ENCODE data around the gene FRA10AC1. TPM values are rescaled to one million over a fixed set of nuclear protein-coding genes. Genes with fewer than 3 reads are reported as not detected.

Gene FRA10AC1
- total RNA-seq, 1 experiment from 2014 or later: 21.6 TPM

- intact Hi-C loops (cut with micrococcal nuclease; ENCODE audit: unreplicated experiment): no loop called here
- TF ChIP-seq EZH2 (IDR thresholded peaks at IDR 0.05; ENCODE audit: borderline replicate concordance, low read depth, low read length, poor library complexity, severe bottlenecking): no peak
- TF ChIP-seq CTCF (conservative IDR thresholded peaks at IDR 0.05; ENCODE audit: low read depth, low read length): no peak
- BruUV-seq (replicated peaks): no TSS peak
- H3K9me3 ChIP-seq (ENCODE audit: low read depth, low read length, poor library complexity, severe bottlenecking): no peaks in the 10 kb centered on the region
- DNase-seq (ENCODE audit: low spot score): no peak
- H3K4me3 ChIP-seq (ENCODE audit: low read depth, low read length, poor library complexity, severe bottlenecking): no peak overlapping the region
- H3K4me1 ChIP-seq (ENCODE audit: insufficient read depth, low read length, poor library complexity, severe bottlenecking): no peaks in the 10 kb centered on the region
- H3K27me3 ChIP-seq (replicated peaks; ENCODE audit: insufficient read depth, low read depth, low read length, poor library complexity): no peaks in the 10 kb centered on the region
- peaks cover 36% of the 10 kb centered on the region for H3K36me3 ChIP-seq (ENCODE audit: insufficient read depth, low read length, poor library complexity, severe bottlenecking)
- H3K27ac ChIP-seq (ENCODE audit: low read depth, low read length, poor library complexity, severe bottlenecking): no peak overlapping the region
- ChIA-PET POLR2A (ENCODE audit: low non-redundant PET) (no interaction called here), CTCF (no interaction called here)
Observed at GRCh38 chr10:93673791-93674190, 28.6 kb downstream of the FRA10AC1 start.

GRCh38 chr10:93672890-93673289 lies 29.5 kb downstream of the FRA10AC1 start:
- Histone ChIP-seq H3K36me3 (ENCODE audit: insufficient read depth, low read length, poor library complexity, severe bottlenecking) (peaks cover 39% of the 10 kb centered on the region), H3K4me3 (ENCODE audit: low read depth, low read length, poor library complexity, severe bottlenecking) (no peak overlapping the region), H3K27me3 (replicated peaks; ENCODE audit: insufficient read depth, low read depth, low read length, poor library complexity) (no peaks in the 10 kb centered on the region), H3K27ac (ENCODE audit: low read depth, low read length, poor library complexity, severe bottlenecking) (no peak overlapping the region), H3K4me1 (ENCODE audit: insufficient read depth, low read length, poor library complexity, severe bottlenecking) (no peaks in the 10 kb centered on the region), H3K9me3 (ENCODE audit: low read depth, low read length, poor library complexity, severe bottlenecking) (no peaks in the 10 kb centered on the region)
- ChIA-PET POLR2A (ENCODE audit: low non-redundant PET) (no interaction called here), CTCF (no interaction called here)
- intact Hi-C loops (cut with micrococcal nuclease; ENCODE audit: unreplicated experiment): no loop called here
- no peak for TF ChIP-seq CTCF (conservative IDR thresholded peaks at IDR 0.05; ENCODE audit: low read depth, low read length)
- no peak for TF ChIP-seq EZH2 (IDR thresholded peaks at IDR 0.05; ENCODE audit: borderline replicate concordance, low read depth, low read length, poor library complexity, severe bottlenecking)
- no TSS peak for BruUV-seq (replicated peaks)
- DNase-seq (ENCODE audit: low spot score): no peak

- ChIA-PET POLR2A (ENCODE audit: low non-redundant PET) (no interaction called here), CTCF (no interaction called here)
- Histone ChIP-seq H3K4me1 (ENCODE audit: insufficient read depth, low read length, poor library complexity, severe bottlenecking) (no peaks in the 10 kb centered on the region), H3K4me3 (ENCODE audit: low read depth, low read length, poor library complexity, severe bottlenecking) (no peak overlapping the region), H3K27me3 (replicated peaks; ENCODE audit: insufficient read depth, low read depth, low read length, poor library complexity) (no peaks in the 10 kb centered on the region), H3K9me3 (ENCODE audit: low read depth, low read length, poor library complexity, severe bottlenecking) (no peaks in the 10 kb centered on the region), H3K27ac (ENCODE audit: low read depth, low read length, poor library complexity, severe bottlenecking) (no peak overlapping the region), H3K36me3 (ENCODE audit: insufficient read depth, low read length, poor library complexity, severe bottlenecking) (peaks cover 39% of the 10 kb centered on the region)
- no peak for DNase-seq (ENCODE audit: low spot score)
- intact Hi-C loops (cut with micrococcal nuclease; ENCODE audit: unreplicated experiment): no loop called here
- TF ChIP-seq EZH2 (IDR thresholded peaks at IDR 0.05; ENCODE audit: borderline replicate concordance, low read depth, low read length, poor library complexity, severe bottlenecking): no peak
- TF ChIP-seq CTCF (conservative IDR thresholded peaks at IDR 0.05; ENCODE audit: low read depth, low read length): no peak
- BruUV-seq (replicated peaks): no TSS peak
Observed at GRCh38 chr10:93672022-93672678, 30.2 kb downstream of the FRA10AC1 start.
